IPS DF 6.9 (cell line): ENCODE results near the gene ZNF536.

ENCODE experiments used
- DNase-seq: peaks from one replicate; pipeline ENCODE4 v3.0.0-alpha.2; 2013; ENCODE audit warnings: low read depth, low spot score
- H3K27ac ChIP-seq: one replicate; pipeline ENCODE4 v1.5.1; 2013; ENCODE audit warnings: low read length, control low read depth
- H3K27me3 ChIP-seq: 2 replicates; pipeline ENCODE4 v1.6.1; 2013; ENCODE audit warnings: mild to moderate bottlenecking, low read length; ENCODE audit not compliant: control insufficient read depth, insufficient read depth
- H3K36me3 ChIP-seq: 2 replicates; pipeline ENCODE4 v1.6.1; 2013; ENCODE audit warnings: low read length; ENCODE audit not compliant: control insufficient read depth, insufficient read depth
- H3K4me1 ChIP-seq: 2 replicates; pipeline ENCODE4 v1.6.1; 2013; ENCODE audit warnings: low read length; ENCODE audit not compliant: control insufficient read depth, insufficient read depth
- H3K4me3 ChIP-seq: 2 replicates; pipeline ENCODE4 v1.5.1; 2013; ENCODE audit warnings: mild to moderate bottlenecking, low read length
- H3K9me3 ChIP-seq: 2 replicates; pipeline ENCODE4 v1.6.1; 2013; ENCODE audit warnings: low read length, inconsistent platforms; ENCODE audit not compliant: control insufficient read depth, insufficient read depth
- WGBS: extraction: QIAGEN DNeasy Blood & Tissue Kit; methylation state at CpG from one replicate; pipeline ENCODE4 v1.1.7; 2013; ENCODE audit warnings: mixed read lengths, missing lambda C conversion rate; ENCODE audit not compliant: insufficient read length, insufficient coverage; 5-methylcytosine and 5-hydroxymethylcytosine counted together

Gene ZNF536

GRCh38 chr19:30376272-30376671, 4.1 kb downstream of the ZNF536 start:
- Histone ChIP-seq H3K4me3 (no peak overlapping the region), H3K36me3 (no peaks in the 10 kb centered on the region), H3K9me3 (no peaks in the 10 kb centered on the region), H3K4me1 (peaks cover 9% of the 10 kb centered on the region), H3K27me3 (peaks cover 3% of the 10 kb centered on the region; the same call in 1 of the 2 replicates), H3K27ac (no peak overlapping the region)
- WGBS = no CpG with 5 or more reads among the region's 4 CpGs
- DNase-seq = no peak

DNA sequence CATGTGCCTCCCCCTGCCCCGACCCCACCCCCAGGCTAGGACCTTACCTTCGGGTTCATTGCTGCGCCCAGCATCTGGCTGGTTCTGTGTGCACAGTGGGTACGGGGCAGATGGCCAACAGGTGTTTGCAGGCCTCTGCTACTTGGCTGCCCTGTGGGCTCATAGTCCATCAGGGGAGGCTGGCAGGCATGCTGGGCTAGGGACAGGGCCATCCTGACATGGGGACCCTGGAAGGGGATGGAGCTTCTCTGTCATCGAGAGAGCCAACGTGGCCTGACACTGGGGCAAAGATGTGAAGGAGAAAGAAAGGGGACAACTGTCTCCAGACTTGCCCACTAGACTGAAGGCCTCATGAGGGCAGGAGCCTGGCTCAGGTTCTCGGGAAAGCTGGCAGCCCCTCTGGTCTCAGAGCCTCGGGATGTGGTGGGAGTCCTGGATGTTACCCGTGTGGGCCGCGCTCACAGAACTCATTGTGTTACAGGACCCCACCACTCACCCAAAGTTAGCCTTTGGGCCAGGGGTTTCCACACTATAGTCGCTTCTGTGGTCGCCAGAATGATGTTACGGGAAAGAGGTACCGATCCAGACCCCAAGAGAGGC, 4.7 kb downstream of the ZNF536 start:
- H3K27ac ChIP-seq = no peak overlapping the region
- DNase-seq = no peak
- H3K9me3 ChIP-seq = no peaks in the 10 kb centered on the region
- peaks cover 9% of the 10 kb centered on the region for H3K4me1 ChIP-seq
- peaks cover 3% of the 10 kb centered on the region; the same call in 1 of the 2 replicates for H3K27me3 ChIP-seq
- H3K4me3 ChIP-seq = no peak overlapping the region
- H3K36me3 ChIP-seq = no peaks in the 10 kb centered on the region
- WGBS = no CpG with 5 or more reads among the region's 15 CpGs

DNA sequence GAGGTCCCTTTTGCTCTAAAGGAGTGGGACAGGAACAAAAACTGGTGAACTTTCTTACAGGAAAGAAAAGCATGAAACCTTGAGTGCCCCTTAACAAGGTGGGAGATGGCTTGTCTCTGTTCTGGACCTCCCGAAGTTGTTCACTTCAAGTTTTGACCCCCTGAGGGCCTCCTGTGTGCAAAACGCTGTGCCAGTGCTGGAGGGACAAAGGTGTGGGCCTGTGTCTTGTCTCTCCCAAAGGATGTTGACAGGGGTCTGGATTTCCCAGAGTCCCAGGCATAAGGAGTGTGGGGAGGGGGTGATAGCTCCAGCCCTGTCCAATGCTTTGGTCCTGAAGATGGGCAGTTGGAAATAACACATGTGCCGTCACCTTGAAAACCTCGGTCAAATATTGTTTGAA, 6.5 kb downstream of the ZNF536 start:
- no CpG with 5 or more reads among the region's 4 CpGs for WGBS
- Histone ChIP-seq H3K27ac (no peak overlapping the region), H3K4me3 (no peak overlapping the region), H3K9me3 (no peaks in the 10 kb centered on the region), H3K4me1 (peaks cover 4% of the 10 kb centered on the region), H3K36me3 (no peaks in the 10 kb centered on the region), H3K27me3 (peaks cover 3% of the 10 kb centered on the region; the same call in 1 of the 2 replicates)
- no peak for DNase-seq

- H3K4me3 ChIP-seq = no peak overlapping the region
- no CpG with 5 or more reads among the region's 14 CpGs for WGBS
- H3K9me3 ChIP-seq = no peaks in the 10 kb centered on the region
- no peak overlapping the region for H3K27ac ChIP-seq
- DNase-seq = no peak
- peaks cover 4% of the 10 kb centered on the region for H3K4me1 ChIP-seq
- H3K36me3 ChIP-seq = no peaks in the 10 kb centered on the region
- peaks cover 3% of the 10 kb centered on the region; the same call in 1 of the 2 replicates for H3K27me3 ChIP-seq
Observed at GRCh38 chr19:30379841-30380610, 7.8 kb downstream of the ZNF536 start.

DNA sequence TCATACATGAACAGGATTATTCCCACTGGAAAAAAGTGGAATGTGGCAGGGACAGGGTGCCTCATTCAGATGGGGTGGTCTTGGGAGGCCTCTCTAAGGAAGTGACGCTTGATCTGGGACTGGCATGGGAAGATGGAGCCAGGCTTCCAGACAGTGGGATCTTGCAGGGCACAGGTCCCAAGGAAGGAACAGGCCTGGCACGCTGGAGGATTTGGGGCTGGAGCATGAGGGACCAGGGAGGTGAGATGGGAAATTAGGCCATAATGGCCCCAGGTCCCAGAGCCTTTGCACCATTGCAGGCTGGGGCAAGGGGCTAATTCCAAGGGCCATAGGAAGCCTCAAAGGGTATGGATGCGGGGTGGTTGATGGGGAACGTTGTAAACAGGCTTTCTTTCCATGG, 9.2 kb downstream of the ZNF536 start:
- no peak for DNase-seq
- no CpG with 5 or more reads among the region's 4 CpGs for WGBS
- Histone ChIP-seq H3K4me1 (no peaks in the 10 kb centered on the region; the same call in 1 of the 2 replicates), H3K36me3 (no peaks in the 10 kb centered on the region), H3K27ac (no peak overlapping the region), H3K27me3 (no peaks in the 10 kb centered on the region), H3K4me3 (no peak overlapping the region), H3K9me3 (no peaks in the 10 kb centered on the region)

- Histone ChIP-seq H3K4me3 (no peak overlapping the region), H3K27me3 (no peaks in the 10 kb centered on the region), H3K4me1 (no peaks in the 10 kb centered on the region), H3K36me3 (no peaks in the 10 kb centered on the region), H3K27ac (no peak overlapping the region), H3K9me3 (no peaks in the 10 kb centered on the region)
- DNase-seq = no peak
- WGBS = no CpG with 5 or more reads among the region's 9 CpGs
Observed at GRCh38 chr19:30385174-30385573, 13.0 kb downstream of the ZNF536 start.

GRCh38 chr19:30385666-30386065, 13.5 kb downstream of the ZNF536 start:
- Histone ChIP-seq H3K36me3 (no peaks in the 10 kb centered on the region), H3K4me3 (no peak overlapping the region), H3K4me1 (no peaks in the 10 kb centered on the region), H3K9me3 (no peaks in the 10 kb centered on the region), H3K27me3 (no peaks in the 10 kb centered on the region), H3K27ac (no peak overlapping the region)
- DNase-seq = no peak
- no CpG with 5 or more reads among the region's 5 CpGs for WGBS

DNA sequence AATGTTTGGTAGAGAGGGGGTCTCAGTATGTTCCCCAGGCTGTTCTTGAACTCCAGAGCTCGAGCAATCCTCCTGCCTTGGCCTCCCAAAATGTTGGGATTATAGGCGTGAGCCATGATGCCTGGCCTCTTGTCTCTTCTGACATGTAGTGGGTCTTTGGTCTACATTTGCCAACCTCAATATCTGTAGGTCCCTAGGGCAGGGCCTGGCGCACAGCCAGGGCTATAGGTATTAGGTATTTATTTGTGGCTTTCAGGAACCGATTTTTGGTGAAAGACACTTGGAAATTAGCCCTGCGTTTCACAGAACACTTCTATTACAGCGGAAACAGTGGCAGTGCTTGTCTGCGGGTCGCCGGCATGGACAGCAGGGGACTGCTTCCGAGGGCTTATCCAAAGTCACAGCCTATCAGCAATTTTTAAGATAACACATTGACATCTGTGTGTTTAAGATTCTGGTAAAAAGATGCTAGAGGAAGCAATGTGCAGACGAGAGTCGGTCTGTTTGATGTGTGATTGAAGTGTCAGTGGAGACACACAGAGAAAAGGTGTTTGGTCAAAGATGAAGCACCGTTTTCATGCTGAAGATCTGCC, 14.5 kb downstream of the ZNF536 start:
- Histone ChIP-seq H3K27me3 (no peaks in the 10 kb centered on the region), H3K4me3 (no peak overlapping the region), H3K27ac (no peak overlapping the region), H3K9me3 (no peaks in the 10 kb centered on the region), H3K4me1 (no peaks in the 10 kb centered on the region), H3K36me3 (no peaks in the 10 kb centered on the region)
- WGBS = no CpG with 5 or more reads among the region's 13 CpGs
- no peak for DNase-seq

DNA sequence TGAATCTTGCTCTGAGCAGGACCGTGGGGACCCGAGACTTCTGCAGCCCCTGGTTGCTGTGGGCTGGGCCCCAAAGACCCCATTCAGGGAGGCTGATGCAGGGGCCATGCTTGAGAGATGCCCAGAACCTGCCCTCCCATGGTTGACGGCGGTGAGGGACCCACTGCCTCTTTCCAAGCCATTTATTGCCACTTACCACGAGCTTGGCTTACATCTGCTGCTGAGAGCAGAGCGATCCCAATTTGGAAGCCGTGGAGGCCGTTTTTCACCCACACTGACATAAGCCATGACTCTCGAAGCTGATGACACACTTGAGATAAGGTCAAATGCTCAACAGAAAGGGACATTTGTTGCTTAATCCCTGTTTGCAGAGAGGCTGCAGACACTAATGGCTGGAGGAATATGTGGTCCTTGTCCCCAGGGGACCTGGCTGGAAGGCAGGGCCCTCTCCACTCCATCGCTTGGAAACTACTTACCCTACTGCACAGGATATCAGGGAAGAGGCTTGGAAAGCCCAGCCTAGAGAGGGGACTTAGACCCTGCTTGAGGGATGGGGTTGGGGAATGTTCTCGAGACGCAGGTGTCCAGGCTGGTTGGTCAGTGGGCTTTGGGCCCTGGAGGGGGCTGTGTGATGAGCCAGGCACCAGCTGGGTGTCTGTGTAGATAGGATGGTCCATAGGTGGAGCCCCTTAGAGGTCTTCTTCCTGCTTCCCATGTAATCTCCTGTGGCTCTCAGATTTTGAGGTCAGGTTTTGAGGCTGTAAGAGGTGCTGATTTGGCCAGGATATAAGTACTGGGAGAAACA, 15.3 kb downstream of the ZNF536 start:
- Histone ChIP-seq H3K36me3 (no peaks in the 10 kb centered on the region), H3K27me3 (no peaks in the 10 kb centered on the region), H3K9me3 (no peaks in the 10 kb centered on the region), H3K4me1 (peaks cover 2% of the 10 kb centered on the region; the same call in 1 of the 2 replicates), H3K4me3 (no peak overlapping the region; the same call in 1 of the 2 replicates), H3K27ac (no peak overlapping the region)
- no CpG with 5 or more reads among the region's 12 CpGs for WGBS
- no peak for DNase-seq

DNA sequence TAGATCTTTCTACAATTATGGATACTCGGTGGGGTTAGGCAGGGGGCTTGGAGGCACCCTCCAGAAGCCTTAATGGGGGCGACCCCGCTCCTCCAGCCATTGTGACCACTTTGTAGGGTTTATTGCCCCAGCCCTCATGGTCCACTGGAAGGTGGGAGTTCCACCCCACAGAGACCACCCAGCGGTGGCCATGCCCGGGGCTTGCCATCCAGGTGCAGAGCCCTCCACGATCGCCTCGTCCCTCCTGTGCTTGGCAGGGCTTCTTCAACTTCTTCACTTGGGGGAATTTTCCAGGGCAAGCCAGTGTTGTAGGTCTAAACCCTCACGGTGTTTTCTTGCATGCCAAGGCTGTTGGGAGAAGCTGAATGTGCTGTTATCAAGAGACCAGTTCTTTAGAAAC, 16.1 kb downstream of the ZNF536 start:
- H3K9me3 ChIP-seq = no peaks in the 10 kb centered on the region
- no peak overlapping the region for H3K27ac ChIP-seq
- no peak for DNase-seq
- no peaks in the 10 kb centered on the region for H3K36me3 ChIP-seq
- no peak overlapping the region for H3K4me3 ChIP-seq
- H3K4me1 ChIP-seq = peaks cover 2% of the 10 kb centered on the region; the same call in 1 of the 2 replicates
- no peaks in the 10 kb centered on the region for H3K27me3 ChIP-seq
- no CpG with 5 or more reads among the region's 9 CpGs for WGBS
